HK-2 (cell line): ENCODE data around the gene DNAH3.

ENCODE experiments used
- DNase-seq: peaks from one replicate; pipeline ENCODE4 v3.0.0-alpha.2; 2018; ENCODE audit not compliant: unreplicated experiment

DNAH3 gene

DNA sequence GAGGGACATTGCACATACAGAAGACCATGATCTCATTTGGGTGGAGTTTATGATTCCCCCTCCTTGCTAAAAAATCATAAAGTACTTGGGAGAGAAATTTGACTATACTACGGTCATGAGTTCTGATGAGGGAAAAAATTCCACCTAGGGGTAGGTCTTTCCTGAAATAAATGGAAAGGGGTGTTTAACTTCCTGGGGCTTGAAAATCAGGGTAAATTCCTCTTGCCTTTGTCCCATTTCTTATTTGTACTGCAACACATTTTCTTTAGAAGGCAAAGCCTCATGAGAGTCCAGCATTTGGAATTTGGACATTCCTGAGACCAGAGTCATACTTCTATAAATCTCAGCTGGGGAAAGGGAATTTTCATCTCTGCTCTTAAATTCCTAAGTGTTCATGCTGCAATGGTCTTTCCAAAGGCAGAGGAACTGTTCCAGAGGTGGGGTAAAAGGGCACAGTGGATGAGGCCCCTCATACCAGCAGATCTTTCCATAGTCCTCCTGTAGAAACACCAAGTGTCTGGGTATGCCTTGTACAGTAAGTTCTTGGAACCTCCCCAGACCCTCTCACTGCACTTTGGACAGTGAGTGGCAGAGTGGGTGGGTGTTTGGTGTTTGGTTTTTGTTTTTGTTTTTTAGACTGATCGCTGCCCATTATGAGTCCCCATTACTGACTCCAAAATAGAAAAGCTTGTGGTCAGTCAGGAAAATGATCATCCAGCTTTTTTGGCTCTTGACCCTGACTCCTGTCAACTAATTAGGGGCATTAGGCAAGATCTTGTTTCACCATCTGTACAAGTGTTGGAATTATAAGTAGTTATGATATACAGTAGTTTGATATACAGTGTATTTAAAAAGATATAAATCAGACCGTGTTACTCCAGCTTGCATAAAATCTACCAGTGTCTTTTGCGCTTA, 244.0 kb downstream of the DNAH3 start:
- DNase-seq: no peak

- no peak for DNase-seq
These were observed 245.1 kb downstream of the DNAH3 start for GRCh38 chr16:20905576-20905975.

GRCh38 chr16:20904507-20905081, 246.1 kb downstream of the DNAH3 start:
- no peak for DNase-seq

DNA sequence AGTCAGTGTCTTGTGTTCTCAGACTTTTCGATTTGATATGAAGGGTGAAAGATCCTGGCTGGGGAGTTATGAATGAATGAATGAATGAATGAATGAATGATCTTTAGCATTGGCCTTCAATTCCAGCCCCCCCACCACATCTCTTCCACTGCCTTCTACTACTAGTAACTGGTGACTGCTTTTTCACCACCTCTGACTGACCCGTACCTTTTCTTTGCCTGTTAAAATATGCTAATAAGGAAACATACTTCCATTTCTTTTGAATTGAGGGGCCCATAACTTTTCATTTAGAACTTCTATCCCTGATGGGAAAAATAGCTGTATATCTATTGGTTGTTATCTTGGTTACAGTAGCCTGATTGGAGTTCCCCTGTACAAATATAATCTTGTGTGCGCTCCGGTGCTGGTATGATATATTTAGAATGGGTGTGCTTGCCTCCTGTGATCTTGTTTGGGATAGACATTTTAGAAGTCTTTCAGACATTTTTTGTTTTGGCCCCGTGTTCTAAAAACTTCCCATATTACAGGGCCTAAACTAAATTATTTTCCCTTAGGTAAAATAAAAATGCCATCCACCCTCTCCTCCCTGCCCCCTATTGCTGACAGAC, 246.6 kb downstream of the DNAH3 start:
- DNase-seq: no peak

GRCh38 chr16:20903116-20903898, 247.3 kb downstream of the DNAH3 start:
- DNase-seq: no peak

- DNase-seq: no peak
These were observed 248.2 kb downstream of the DNAH3 start for GRCh38 chr16:20902426-20902825.

DNA sequence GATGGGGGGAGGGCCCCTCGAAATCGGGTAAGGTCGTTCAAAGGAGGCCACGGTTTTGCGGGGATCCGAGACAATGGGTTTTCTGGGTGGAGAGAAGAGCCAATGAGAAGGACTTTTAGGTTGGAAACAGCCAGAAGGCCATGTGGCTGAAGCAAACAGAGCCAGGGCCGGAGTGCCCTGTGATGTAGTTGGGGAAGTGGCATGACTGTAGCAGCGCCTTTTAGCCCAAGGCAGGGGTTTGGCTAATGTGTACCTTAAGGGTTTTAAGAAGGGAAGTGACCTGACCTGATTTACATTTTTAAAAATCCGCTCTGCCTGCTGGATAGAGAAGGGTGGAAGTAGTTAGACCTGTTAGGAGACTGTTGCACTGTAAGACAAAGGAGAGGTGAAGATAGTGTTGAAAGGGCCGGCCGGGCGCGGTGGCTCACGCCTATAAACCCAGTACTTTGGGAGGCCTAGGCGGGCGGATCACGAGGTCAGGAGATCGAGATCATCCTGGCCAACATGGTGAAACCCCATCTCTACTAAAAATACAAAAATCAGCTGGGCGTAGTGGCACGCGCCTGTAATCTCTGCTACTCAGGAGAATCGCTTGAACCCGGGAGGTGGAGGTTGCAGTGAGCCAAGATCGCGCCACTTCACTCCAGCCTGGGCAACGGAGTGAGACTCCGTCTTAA, 249.1 kb downstream of the DNAH3 start:
- peak; percentile 41 for DNase-seq

- DNase-seq: peak; percentile 25
These were observed 249.6 kb downstream of the DNAH3 start for GRCh38 chr16:20901068-20901435.

DNA sequence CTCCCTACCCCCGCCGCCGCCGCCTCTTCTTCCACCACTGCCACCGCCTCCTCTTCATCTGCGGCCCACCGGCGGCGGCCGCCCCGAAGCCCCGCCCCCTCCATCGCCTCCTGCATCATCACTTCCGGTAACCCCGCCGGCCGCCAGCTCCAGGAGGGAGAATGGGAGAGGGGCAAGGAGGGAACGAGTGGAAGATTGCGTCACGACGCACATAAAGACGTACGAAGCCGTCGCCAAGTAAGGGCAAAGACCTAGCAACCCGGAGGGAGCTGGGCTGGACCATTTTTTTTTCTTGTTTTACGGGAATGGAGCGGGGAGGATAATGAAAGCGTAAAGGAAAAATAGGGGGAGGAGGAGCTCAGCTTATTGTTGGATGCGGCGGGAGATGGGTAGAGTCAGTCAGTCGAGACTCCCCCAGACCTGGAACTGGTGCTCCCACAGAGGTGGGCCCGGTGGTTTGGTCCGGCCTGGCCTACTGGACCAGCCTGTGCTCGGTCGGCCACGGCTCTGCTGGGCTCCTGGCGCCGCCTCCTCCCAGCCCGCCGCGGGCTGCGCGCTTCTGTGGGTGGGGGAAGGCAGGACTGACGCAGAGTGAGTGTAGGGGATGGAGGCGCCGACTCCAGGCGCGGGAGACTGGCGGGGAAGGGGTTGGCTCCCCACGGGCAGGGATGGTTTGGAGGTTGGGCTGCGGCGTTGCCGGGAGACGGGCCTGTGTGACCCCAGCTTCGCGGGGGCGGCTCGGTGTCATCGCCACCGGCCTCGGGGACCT, 250.2 kb downstream of the DNAH3 start, which contains the start of the genes DCUN1D3 and LYRM1:
DCUN1D3 (minus strand) TSS at position 60 of the 769 bp plus-strand sequence. CDS start 37,820 bp downstream, outside the sequence.
LYRM1 (plus strand) TSS at position 473 of the 769 bp plus-strand sequence. CDS start 14,785 bp downstream, outside the sequence.
- DNase-seq: peak; percentile 91

DNA sequence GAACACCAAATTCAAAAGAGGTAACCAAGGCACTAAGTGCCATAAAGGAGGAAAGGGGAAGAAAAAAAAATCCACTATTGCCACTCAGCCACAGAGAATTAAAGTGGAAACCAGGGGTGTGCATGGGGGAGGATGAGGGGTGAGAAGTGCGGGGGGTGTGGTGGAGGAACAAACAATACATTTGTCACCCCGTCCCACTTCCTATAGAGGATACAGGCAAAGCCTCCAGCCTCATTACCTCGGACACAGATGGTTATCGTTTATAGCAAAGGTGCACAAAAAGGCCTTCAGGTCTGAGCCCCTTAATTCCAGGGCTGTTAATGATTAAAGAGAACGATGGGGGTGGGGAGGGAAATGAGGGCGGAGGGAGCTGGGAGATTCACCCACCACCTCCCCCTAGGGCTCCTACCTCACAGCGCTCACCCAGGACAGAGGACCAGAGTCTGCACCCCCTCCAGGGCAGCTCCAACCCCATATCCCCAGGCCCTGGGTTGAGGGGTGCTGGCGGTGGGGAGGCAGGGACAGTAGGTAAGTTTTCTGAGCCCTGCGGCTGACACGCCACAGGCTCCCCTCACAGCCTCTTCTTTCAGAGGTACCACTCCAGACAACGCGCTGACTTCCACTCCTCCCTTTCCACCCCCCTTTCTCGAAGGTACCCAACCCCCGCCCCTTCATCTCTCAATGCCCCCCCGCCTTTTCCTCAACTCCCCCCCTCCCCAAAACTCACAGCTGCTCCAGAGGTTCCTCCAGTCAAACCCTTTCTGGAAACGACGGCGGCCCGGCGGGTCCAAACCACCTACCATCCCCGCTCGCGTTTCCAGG, 251.0 kb downstream of the DNAH3 start:
- no peak for DNase-seq

DNA sequence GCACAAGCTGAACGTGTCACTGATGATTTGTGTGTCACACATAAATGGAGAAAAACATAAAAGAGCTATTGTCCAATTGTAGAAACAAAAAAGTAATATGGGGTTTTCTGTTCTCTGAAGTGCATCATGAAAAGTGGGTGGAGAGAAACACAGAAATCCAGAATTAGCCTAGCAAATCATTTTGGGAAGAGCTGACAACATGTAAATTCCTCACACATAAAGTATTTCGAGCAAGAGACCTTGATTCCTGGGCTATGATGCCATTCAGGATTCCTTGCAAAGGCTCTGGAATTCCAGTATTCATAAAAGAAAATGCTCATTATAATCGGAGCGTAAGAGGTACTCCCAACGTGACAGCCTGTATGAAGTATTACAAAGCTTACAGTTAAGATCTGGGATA, 251.6 kb downstream of the DNAH3 start:
- no peak for DNase-seq

- DNase-seq: no peak
These were observed 252.7 kb downstream of the DNAH3 start for GRCh38 chr16:20897922-20898321.

- no peak for DNase-seq
These were observed 253.3 kb downstream of the DNAH3 start for GRCh38 chr16:20897253-20897897.

DNA sequence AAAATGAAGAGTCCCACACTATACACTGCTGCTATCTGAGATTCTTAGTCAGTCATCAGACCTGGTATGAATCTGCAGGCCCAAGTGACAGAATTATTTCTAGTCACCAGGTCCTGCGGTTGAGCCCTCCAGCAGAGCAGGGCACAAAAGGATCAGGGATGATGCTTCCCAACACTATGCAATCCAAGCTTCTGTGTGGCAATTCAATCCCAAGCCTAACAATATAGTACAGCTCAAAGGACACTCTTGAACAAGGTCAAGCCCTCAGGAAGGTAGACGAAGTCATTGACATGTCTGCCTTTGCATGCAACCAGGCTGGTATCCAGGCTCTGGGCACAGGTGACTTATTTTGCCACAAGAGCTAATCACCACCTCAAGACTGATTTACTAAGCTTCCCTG, 256.3 kb downstream of the DNAH3 start:
- no peak for DNase-seq

- DNase-seq: no peak
These were observed 260.9 kb downstream of the DNAH3 start for GRCh38 chr16:20889625-20890275.

DNA sequence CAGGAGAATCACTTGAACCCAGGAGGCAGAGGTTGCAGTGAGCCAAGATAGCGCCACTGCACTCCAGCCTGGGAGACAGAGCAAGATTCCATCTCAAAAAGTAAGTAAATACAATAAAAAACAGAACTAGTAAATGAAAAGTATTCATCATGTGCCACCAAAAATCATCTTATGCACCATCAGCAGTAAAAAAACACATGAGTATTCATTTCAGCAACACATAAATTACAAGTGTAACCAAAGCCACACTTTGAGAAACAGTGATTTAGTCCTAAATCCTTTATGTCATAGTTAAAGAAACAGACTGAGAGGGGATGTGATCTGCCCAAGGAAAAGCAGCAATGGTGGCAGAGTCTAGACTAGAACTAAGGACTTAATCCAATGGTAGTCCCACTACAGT, 263.4 kb downstream of the DNAH3 start:
- DNase-seq: no peak

DNA sequence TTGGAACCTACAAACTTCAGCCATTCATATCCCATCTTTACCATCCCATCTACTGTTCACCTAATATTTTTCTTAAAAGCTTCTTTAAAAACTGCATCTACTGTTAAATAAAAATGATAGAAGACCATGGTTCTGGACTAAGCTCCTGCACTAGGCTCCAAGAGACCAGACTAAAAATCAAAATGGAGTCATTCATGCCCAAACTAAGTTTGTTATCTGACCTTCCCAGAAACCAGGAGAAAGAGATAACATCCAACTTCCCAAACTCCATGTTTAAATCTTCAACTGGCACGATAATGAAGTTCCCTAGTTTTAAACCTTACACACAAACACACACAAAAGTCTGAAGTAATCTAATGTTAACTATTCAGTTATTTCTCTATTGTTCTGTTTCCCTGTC, 264.3 kb downstream of the DNAH3 start:
- no peak for DNase-seq

- no peak for DNase-seq
These were observed 266.4 kb downstream of the DNAH3 start for GRCh38 chr16:20884240-20884556.
